SW 1271 (cell line): Measurements from ENCODE around the gene PFKP.

ENCODE experiments used
- DNase-seq, 2 experiments: peaks; one replicate each; lab custom pipeline; 2025; lab: John Stamatoyannopoulos, UW

Gene PFKP

DNA sequence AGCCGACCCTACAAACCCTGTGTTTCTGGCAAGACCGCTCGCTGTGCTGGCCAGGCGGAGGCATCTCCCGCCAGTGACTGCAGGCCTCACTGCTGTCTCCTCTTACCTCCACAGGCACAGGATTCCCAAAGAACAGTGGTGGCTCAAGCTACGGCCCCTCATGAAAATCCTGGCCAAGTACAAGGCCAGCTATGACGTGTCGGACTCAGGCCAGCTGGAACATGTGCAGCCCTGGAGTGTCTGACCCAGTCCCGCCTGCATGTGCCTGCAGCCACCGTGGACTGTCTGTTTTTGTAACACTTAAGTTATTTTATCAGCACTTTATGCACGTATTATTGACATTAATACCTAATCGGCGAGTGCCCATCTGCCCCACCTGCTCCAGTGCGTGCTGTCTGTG, 69.0 kb downstream of the PFKP start:
- no peak for DNase-seq

DNA sequence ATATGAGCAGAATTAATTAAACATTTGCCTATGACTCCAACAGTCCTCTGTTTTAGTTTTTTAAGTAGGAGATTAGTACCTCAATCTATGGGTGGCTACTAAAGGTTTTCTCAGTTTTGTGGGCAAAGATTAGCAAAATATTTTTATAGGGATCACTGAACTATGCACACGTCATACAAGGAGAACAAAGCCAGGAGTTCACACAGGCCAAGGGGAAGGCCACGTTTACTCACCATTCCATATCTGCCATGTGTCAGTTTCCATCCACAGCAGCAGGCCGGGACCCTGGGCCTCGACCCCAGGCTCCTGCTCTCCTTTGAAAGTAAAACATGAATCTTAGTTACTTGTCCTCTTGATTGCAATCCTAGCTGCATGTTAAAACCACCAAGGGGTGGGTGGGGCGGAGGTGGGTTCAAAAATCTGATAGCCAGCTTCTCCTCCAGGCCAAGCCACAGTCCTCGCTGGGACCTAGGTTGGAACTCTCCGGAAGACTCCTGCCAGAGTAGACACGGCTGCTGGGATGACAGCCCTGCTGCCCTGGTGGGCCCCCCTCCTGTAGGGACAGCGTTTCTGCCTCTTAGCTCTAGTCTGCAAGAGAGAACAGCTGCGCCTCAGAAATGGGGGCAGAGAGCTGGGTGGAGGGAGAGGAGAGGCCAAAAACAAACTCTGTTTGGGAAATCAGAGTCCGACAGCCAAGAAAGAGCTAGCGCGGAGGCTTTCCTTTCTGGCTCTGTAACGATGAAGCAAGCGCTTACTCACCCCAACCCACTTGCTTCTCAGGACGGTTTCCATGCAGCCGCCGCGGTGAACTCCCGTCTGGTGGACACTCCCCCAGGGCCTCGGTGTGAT, 69.6 kb downstream of the PFKP start:
- no peak for DNase-seq

GRCh38 chr10:3137958-3138726, 70.8 kb downstream of the PFKP start:
- DNase-seq: no peak

GRCh38 chr10:3139216-3139910, 72.0 kb downstream of the PFKP start:
- DNase-seq: no peak

GRCh38 chr10:3140280-3140679, 72.9 kb downstream of the PFKP start:
- DNase-seq: no peak

- no peak for DNase-seq
Measured at GRCh38 chr10:3141351-3142005, 74.1 kb downstream of the PFKP start.

GRCh38 chr10:3142146-3142875, 75.0 kb downstream of the PFKP start:
- DNase-seq: no peak

DNA sequence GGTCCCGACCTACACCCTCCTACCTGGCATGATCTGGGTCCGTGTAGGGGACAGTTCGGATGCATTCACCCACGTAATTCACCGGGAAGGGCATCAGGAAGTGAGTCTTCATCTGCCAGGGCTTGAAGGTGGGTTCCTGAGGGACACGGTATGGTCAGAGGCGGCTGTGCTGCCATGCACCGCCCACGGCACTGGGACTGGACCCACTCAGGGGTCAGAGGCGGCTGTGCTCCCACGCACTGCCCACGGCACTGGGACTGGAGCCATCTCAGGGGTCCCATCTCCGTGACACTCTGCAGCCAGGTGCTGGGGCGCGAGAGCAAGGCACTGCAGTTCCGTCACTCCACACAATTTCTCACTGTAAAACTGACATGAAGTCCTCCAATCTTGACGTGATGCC, 76.0 kb downstream of the PFKP start:
- DNase-seq: no peak

DNA sequence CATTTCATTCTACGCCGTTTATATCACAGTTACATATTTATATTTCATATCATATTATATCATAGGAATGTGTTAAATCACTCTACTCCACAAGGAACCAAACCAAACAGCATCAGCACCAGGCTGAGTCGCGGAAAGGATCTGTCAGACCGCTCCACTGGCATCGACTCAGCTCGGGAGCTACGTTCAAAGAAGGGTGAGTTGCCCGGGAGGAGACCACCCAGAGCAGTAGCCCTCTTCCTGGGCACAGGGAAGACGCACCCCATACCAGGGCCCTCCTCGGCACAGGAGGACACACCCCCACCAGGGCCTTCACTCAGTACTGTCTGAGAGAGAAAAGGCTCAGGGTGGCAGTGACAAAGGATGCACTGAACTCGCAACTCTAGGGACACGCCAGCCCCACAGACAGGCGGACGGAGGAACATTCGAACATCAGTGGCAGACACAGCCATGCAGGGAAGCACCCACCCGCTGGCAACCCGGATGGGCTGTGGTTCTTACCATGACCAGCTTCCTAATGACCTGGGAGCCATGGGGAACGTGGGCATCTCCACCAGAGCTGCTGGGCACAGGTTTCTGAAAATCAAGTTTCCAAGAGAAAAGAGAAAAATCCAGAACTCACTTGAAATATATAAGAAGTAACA, 76.6 kb downstream of the PFKP start:
- DNase-seq: no peak

- no peak for DNase-seq
Measured at GRCh38 chr10:3145366-3145765, 78.0 kb downstream of the PFKP start.

GRCh38 chr10:3146289-3146688, 78.9 kb downstream of the PFKP start:
- DNase-seq: no peak

DNA sequence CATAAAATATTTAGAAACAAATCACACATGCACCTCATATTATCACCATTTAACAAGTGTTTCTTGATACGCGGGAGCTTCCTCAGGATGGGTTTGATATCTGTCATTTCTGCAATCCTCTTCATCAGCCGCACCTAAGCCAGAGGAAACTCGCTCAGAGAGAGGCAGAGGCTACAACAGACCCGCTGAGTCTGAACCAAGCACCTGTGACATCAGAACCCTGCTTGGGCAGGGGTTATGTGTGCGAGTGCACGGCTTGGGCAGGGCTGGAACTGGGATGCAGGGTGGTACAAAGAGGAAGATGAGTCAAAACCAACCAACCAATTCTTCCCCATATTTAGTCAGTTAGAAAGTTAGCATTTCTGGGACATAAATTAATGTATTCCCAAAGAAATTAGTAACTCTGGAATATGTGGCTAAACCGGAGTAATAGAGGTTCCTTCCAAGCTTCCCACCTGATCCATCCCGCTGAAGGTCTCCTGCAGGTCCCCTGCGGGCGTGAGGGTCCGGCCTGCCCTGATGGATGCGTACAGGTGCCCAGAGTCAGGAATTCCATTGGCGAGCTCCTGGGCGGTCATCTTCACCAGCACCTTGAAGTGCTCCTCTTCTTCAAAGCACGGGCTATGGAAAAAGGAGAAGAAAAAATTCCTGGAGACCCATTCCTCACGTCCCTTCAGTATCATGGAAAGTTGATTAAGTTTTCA, 79.9 kb downstream of the PFKP start:
- no peak for DNase-seq

DNA sequence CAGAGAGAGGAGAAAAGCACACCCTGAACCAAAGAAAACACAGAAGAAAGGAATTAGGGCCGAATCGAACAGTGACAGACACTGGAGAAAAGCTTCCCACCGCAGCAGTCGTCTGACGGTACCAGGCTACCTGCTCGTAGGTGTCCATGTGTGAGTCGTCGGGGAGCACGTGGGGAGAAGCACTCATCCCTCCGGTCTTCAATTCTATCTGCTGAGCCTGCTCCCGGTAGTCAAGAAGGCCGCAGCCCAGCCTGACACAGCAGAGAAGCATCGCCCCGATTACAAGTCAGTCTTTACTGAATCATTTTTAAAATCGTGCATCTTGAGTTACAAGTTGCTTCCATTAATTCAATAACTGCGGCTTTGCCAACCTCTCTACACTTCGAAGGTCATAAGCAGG, 80.7 kb downstream of the PFKP start:
- DNase-seq: no peak

DNA sequence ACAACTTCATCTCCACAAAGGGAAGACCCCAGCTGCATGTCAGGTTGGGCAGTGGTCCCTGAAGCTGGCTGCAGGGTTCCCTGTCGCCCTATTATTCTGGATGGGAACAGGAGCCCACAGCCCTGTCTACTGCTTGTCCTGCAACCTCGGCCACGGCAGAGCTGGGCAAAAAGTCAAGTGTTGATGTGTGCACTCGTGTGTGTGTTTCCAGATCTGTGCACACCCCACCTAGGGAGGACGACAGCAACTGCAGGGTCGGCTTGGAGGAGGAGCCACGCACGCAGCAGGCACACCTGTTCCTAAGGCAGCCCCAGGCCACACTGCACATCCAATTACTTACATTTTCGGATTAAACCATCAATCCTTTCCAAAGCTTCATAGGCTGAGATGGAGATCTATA, 81.6 kb downstream of the PFKP start:
- no peak for DNase-seq

- no peak for DNase-seq
Measured at GRCh38 chr10:3149918-3150317, 82.6 kb downstream of the PFKP start.

- no peak for DNase-seq
Measured at GRCh38 chr10:3150366-3150765, 83.0 kb downstream of the PFKP start.

DNA sequence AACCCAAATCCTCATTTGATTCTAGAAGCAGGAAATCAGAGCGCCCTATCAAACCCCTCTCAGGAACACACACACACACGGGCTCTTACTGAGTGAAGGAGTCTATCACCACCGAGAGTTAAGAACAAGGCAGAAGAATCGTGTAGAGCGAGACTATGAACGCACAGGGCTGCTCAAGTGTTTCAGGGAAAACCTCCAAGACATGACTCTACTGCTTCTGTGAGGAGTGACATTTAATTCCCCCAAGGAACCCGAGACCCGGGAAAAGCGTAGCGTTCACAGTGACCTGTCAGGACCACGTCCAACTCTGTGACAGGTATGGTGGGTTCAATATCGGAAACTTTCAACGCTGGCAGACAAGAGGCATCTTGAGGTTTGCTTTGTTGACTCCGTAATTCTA, 83.6 kb downstream of the PFKP start:
- no peak for DNase-seq

- no peak for DNase-seq
Measured at GRCh38 chr10:3151889-3152565, 84.7 kb downstream of the PFKP start.

- DNase-seq: no peak
Measured at GRCh38 chr10:3152566-3152935, 85.2 kb downstream of the PFKP start.

DNA sequence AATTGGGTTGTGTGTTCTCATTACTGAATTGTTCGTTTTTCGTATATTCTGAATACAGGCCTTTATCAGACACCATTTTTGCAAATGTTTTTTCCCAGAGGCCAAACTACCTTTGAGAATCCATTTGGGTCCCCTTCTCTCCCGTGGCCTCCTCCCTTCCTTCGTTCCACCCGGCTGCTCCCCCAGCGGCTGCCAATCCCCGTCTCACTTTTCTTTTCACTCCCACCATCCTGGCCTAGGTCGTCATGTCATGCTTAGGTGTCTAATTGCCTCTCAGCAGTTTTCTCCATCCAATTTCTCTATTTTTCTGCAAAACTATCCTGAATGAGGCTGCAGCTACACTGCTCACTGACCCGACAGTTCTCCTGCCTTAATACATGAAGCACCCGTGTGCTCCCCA, 87.3 kb downstream of the PFKP start:
- no peak for DNase-seq
